HepG2 (cell line): ENCODE results near the gene MTMR4. TPM values are rescaled to one million over a fixed set of nuclear protein-coding genes. Genes with fewer than 3 reads are reported as not detected.

Source experiments
- ATF7-NPFF ChIP-seq: sonication (generic); formaldehyde crosslinking; IDR thresholded peaks from 2 replicates; pipeline ENCODE4 v1.8.1; 2023; ENCODE audit warnings: mild to moderate bottlenecking, low read depth, missing genetic modification reagents, moderate library complexity
- E2F2 ChIP-seq: sonication (generic); formaldehyde crosslinking; IDR thresholded peaks from 2 replicates; pipeline ENCODE4 v1.4.0; 2020; ENCODE audit warnings: missing genetic modification reagents, borderline replicate concordance
- HMG20A ChIP-seq: IDR thresholded peaks from 2 replicates; pipeline ENCODE4 v1.6.1; 2016; ENCODE audit warnings: borderline replicate concordance
- IRF2 ChIP-seq: IDR thresholded peaks from 2 replicates; pipeline ENCODE4 v1.6.1; 2018; ENCODE audit warnings: missing genetic modification reagents, missing compliant biosample characterization
- MIXL1 ChIP-seq: IDR thresholded peaks from 2 replicates; pipeline ENCODE4 v1.6.1; 2016
- PHB2 ChIP-seq: fragments of 450-650 bp; IDR thresholded peaks from 2 replicates; pipeline ENCODE4 v1.6.1; 2018; ENCODE audit not compliant: partially characterized antibody
- RBFOX2 ChIP-seq: fragments of 200-400 bp; formaldehyde crosslinking; IDR thresholded peaks from 2 replicates; pipeline ENCODE4 v1.6.1; 2017; ENCODE audit warnings: low read depth, mild to moderate bottlenecking, low read length
- SAP130 ChIP-seq: IDR thresholded peaks from 2 replicates; pipeline ENCODE4 v1.6.1; 2016; ENCODE audit warnings: low read depth
- THAP7 ChIP-seq: sonication (generic); formaldehyde crosslinking; IDR thresholded peaks from 2 replicates; pipeline ENCODE4 v1.8.1; 2023; ENCODE audit warnings: mild to moderate bottlenecking, missing genetic modification reagents
- ZBED4 ChIP-seq: sonication (generic); formaldehyde crosslinking; IDR thresholded peaks from 2 replicates; pipeline ENCODE4 v1.4.0; 2020; ENCODE audit warnings: missing genetic modification reagents, borderline replicate concordance
- ZBTB3 ChIP-seq: sonication (generic); formaldehyde crosslinking; IDR thresholded peaks from 2 replicates; pipeline ENCODE4 v1.4.0; 2020; ENCODE audit warnings: low read depth, mild to moderate bottlenecking, moderate library complexity, missing genetic modification reagents, borderline replicate concordance
- ZBTB33 ChIP-seq: sonication (generic); formaldehyde crosslinking; IDR thresholded peaks from 2 replicates; pipeline ENCODE4 v1.4.0; 2020; ENCODE audit warnings: missing genetic modification reagents
- ZNF720 ChIP-seq: sonication (generic); formaldehyde crosslinking; IDR thresholded peaks from 2 replicates; pipeline ENCODE4 v1.4.0; 2020; ENCODE audit warnings: missing genetic modification reagents
- ZNF773 ChIP-seq: sonication (generic); formaldehyde crosslinking; IDR thresholded peaks from 2 replicates; pipeline ENCODE4 v1.4.0; 2020; ENCODE audit warnings: missing genetic modification reagents, borderline replicate concordance
- ZSCAN25 ChIP-seq: sonication (generic); formaldehyde crosslinking; IDR thresholded peaks from 2 replicates; pipeline ENCODE4 v1.8.0; 2022; ENCODE audit warnings: mild to moderate bottlenecking, missing genetic modification reagents
- polyA plus RNA-seq, 8 experiments: library from polyadenylated mRNA; depleted of rRNA in 3 of 8; stranded (reverse) in 7 of 8; unstranded in 1 of 8; fragments of >200 nt; fragmentation: Illumina TruSeq in 4 of 8; extraction: Trizol in 4 of 8; gene quantifications; 2 replicates each; pipeline versions ENCODE4 v1.2.1 to v1.2.3, GENCODE V29; 2011 to 2016; ENCODE audit warnings: low read depth in 4 of 8, missing spikeins in 1 of 8, mixed read lengths in 1 of 8; ENCODE audit not compliant: insufficient read depth in 1 of 8
- total RNA-seq, 5 experiments: library from RNA; depleted of rRNA; stranded (reverse); fragments of >200 nt; fragmentation: Illumina TruSeq; extraction: Trizol; gene quantifications; 2 replicates each; pipeline ENCODE4 v1.2.3, GENCODE V29; 2016; ENCODE audit warnings: low read depth in 1 of 5

MTMR4 gene
- total and polyA plus RNA-seq, 2 of the 13 experiments (the other 11 are each of a cell fraction or from before 2014, with no cell fraction given): 62.5 to 65.1 TPM

GRCh38 chr17:58513965-58514769, at the start of gene MTMR4 (continued):
- TF ChIP-seq THAP7 (CRISPR knock-in tag) (peak; percentile 23; the same call in 1 of the 2 replicates), IRF2 (CRISPR knock-in tag) (peak; percentile 23; the same call in 1 of the 2 replicates), ZNF773 (CRISPR knock-in tag) (no peak), ZBTB33 (CRISPR knock-in tag) (no peak), E2F2 (no peak), ZBTB3 (CRISPR knock-in tag) (no peak), HMG20A (peak; percentile 43; the same call in 1 of the 2 replicates), ZBED4 (CRISPR knock-in tag) (peak; percentile 55; the same call in 1 of the 2 replicates), MIXL1 (0 out of 2 replicates have a peak, but pooled peaks have one; percentile 46), ATF7-NPFF (CRISPR knock-in tag) (peak; percentile 72), ZSCAN25 (CRISPR knock-in tag) (peak; percentile 58; the same call in 1 of the 2 replicates), PHB2 (no peak), SAP130 (peak; percentile 67), ZNF720 (no peak), RBFOX2 (peak; percentile 89)
